Measurements from ENCODE around the gene NUP205.

NUP205 gene

DNA sequence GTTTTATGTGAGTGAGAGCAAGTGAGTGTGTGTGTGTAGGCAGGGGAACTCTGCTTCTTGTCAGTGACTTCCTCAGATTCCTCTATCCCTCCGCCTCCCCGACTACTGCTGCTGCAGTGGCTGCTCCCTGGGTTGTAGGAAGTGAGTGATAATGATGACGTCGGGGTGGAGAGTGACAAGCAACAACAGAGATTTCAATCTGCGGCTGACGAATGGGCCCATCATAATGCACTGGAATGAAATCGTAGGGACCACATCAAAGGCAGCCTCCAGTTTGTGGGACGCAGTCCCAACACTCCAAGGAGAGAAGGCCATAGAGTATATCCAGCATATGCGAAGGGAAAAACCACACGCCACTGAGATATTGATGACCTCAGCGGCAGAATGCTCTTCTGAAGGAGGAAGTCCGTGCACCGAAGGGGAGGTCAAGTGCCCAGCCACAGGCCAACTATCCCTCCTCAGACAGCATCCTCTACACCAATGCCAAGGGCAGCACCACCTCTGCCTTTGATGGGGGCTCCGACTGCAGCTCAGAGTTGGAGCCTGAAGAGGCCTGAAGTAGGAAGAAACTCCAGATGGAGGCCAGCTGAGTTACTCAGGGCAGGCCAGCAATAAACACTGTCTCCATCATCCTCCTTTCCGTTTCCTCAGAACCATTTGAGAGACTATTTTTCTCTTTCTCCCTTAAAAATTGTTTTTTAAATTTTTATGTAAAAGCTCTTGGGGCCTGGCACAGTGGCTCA lies 93.3 kb downstream of the NUP205 start:
- no peaks in the 10 kb centered on the region for H3K79me2 ChIP-seq (ENCODE audit: insufficient read depth, low read length)
- no peaks in the 10 kb centered on the region for H3F3A ChIP-seq (ENCODE audit: insufficient read depth, low read length)
- H3K36me3 ChIP-seq (ENCODE audit: insufficient read depth, low read length), result peaks cover 37% of the 10 kb centered on the region

DNA sequence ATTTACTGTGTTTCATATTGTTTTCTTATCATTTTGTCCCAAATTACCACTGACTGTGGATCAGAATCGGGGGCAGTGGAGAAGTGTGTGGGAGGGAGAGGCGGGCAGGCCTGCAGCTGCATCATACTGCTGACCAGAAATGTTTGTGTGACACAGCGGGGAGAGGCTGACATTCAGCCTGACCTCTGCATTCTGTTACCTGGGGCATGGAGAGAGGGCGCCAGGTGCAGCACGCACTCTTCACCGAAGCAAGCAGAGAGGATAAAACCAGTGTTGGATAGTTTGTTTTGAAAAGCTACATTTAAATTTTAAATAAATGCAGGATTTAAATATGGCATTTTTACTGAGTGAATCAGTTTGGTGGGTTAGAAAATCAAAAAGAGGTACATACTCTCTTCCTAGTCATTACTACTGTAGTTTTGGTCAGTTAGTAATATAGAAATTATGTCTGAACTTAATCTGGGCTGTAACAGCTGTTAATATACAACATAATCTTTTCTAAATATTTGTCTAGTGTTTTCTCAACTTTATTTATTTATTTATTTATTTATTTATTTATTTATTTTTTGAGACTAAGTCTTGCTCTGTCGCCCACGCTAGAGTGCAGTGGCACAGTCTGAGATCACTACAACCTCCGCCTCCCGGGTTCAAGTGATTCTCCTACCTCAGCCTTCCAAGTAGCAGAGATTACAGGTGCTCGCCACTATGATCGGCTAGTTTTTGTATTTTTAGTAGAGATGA lies 95.8 kb downstream of the NUP205 start:
- H2AFZ ChIP-seq (ENCODE audit: low read length), result no peak overlapping the region
- peaks cover 11% of the 10 kb centered on the region for H3K36me3 ChIP-seq (ENCODE audit: insufficient read depth, low read length)
- no peak overlapping the region for H3K4me3 ChIP-seq (ENCODE audit: low read depth, low read length, poor library complexity, severe bottlenecking)
- H4K20me1 ChIP-seq (ENCODE audit: insufficient read depth, low read length), result no peaks in the 10 kb centered on the region
- no peaks in the 10 kb centered on the region for H3K27me3 ChIP-seq (ENCODE audit: insufficient read depth, low read length)
- H3K79me2 ChIP-seq (ENCODE audit: insufficient read depth, low read length), result no peaks in the 10 kb centered on the region
- TF ChIP-seq, protein P1, sequence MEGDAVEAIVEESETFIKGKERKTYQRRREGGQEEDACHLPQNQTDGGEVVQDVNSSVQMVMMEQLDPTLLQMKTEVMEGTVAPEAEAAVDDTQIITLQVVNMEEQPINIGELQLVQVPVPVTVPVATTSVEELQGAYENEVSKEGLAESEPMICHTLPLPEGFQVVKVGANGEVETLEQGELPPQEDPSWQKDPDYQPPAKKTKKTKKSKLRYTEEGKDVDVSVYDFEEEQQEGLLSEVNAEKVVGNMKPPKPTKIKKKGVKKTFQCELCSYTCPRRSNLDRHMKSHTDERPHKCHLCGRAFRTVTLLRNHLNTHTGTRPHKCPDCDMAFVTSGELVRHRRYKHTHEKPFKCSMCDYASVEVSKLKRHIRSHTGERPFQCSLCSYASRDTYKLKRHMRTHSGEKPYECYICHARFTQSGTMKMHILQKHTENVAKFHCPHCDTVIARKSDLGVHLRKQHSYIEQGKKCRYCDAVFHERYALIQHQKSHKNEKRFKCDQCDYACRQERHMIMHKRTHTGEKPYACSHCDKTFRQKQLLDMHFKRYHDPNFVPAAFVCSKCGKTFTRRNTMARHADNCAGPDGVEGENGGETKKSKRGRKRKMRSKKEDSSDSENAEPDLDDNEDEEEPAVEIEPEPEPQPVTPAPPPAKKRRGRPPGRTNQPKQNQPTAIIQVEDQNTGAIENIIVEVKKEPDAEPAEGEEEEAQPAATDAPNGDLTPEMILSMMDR (IDR thresholded peaks at IDR 0.05; ENCODE audit: low read length), result no peak
- no peak for TF ChIP-seq EZH2 (IDR thresholded peaks at IDR 0.05; ENCODE audit: borderline replicate concordance, low read length)
- H3F3A ChIP-seq (ENCODE audit: insufficient read depth, low read length), result no peaks in the 10 kb centered on the region
- no peaks in the 10 kb centered on the region for H3K9me3 ChIP-seq (ENCODE audit: low read length)
- H3K4me1 ChIP-seq (ENCODE audit: insufficient read depth, low read length, severe bottlenecking), result no peaks in the 10 kb centered on the region
- H3K27ac ChIP-seq (ENCODE audit: low read depth, low read length, poor library complexity, severe bottlenecking), result no peak overlapping the region
- H3K9ac ChIP-seq (ENCODE audit: low read length), result no peak overlapping the region
- no peak overlapping the region for H3K4me2 ChIP-seq (ENCODE audit: low read length)
- H3K9me2 ChIP-seq (ENCODE audit: low read depth, low read length), result no peaks in the 10 kb centered on the region

More for the DNA sequence above, 93.3 kb downstream of the NUP205 start:
- no peak overlapping the region for H3K9ac ChIP-seq (ENCODE audit: low read length)
- H2AFZ ChIP-seq (ENCODE audit: low read length), result no peak overlapping the region
- TF ChIP-seq, protein P1 (IDR thresholded peaks at IDR 0.05; ENCODE audit: low read length), result no peak
- no peak for TF ChIP-seq EZH2 (IDR thresholded peaks at IDR 0.05; ENCODE audit: borderline replicate concordance, low read length)
- H3K27me3 ChIP-seq (ENCODE audit: insufficient read depth, low read length), result no peaks in the 10 kb centered on the region
- no peak overlapping the region for H3K4me2 ChIP-seq (ENCODE audit: low read length)
- no peaks in the 10 kb centered on the region for H3K9me3 ChIP-seq (ENCODE audit: low read length)
- H3K4me3 ChIP-seq (ENCODE audit: low read depth, low read length, poor library complexity, severe bottlenecking), result no peak overlapping the region
- H3K27ac ChIP-seq (ENCODE audit: low read depth, low read length, poor library complexity, severe bottlenecking), result no peak overlapping the region
- no peaks in the 10 kb centered on the region for H4K20me1 ChIP-seq (ENCODE audit: insufficient read depth, low read length)
- H3K4me1 ChIP-seq (ENCODE audit: insufficient read depth, low read length, severe bottlenecking), result no peaks in the 10 kb centered on the region
- H3K9me2 ChIP-seq (ENCODE audit: low read depth, low read length), result no peaks in the 10 kb centered on the region

DNA sequence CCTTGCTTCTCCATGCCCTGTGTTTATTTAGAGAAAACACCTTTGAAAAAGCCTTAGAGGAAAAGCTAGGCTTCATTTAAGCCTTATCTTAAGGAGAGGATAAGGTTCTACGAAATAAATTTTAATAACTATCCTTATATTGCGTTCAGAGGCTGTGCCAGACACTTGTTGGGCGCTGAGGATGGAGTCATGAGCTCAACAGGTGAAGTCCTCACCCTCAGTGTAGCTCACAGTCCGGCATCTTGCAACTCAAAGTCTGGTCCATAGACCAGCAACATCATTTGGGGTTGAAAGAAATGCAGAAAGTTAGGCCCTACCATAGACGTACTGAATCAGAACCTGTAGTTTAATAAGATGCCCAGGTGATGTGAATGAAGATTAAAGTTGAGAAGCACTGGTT lies 100.8 kb downstream of the NUP205 start:
- TF ChIP-seq, protein P1 (IDR thresholded peaks at IDR 0.05; ENCODE audit: low read length), result no peak
- TF ChIP-seq EZH2 (IDR thresholded peaks at IDR 0.05; ENCODE audit: borderline replicate concordance, low read length), result no peak
- Histone ChIP-seq H3K9me2 (ENCODE audit: low read depth, low read length) (no peaks in the 10 kb centered on the region), H3K9ac (ENCODE audit: low read length) (no peak overlapping the region), H2AFZ (ENCODE audit: low read length) (no peak overlapping the region), H4K20me1 (ENCODE audit: insufficient read depth, low read length) (no peaks in the 10 kb centered on the region), H3K27me3 (ENCODE audit: insufficient read depth, low read length) (no peaks in the 10 kb centered on the region), H3K4me3 (ENCODE audit: low read depth, low read length, poor library complexity, severe bottlenecking) (no peak overlapping the region), H3K79me2 (ENCODE audit: insufficient read depth, low read length) (peaks cover 10% of the 10 kb centered on the region), H3F3A (ENCODE audit: insufficient read depth, low read length) (no peaks in the 10 kb centered on the region), H3K27ac (ENCODE audit: low read depth, low read length, poor library complexity, severe bottlenecking) (no peak overlapping the region), H3K4me1 (ENCODE audit: insufficient read depth, low read length, severe bottlenecking) (peaks cover 16% of the 10 kb centered on the region), H3K4me2 (ENCODE audit: low read length) (no peak overlapping the region), H3K36me3 (ENCODE audit: insufficient read depth, low read length) (no peaks in the 10 kb centered on the region), H3K9me3 (ENCODE audit: low read length) (no peaks in the 10 kb centered on the region)

Measured in OCI-LY1 (cell line).